Measurements from ENCODE around the gene ADIG.

Gene ADIG

GRCh38 chr20:38633577-38634093, 52.6 kb downstream of the ADIG start:
- TF ChIP-seq CTCF (IDR thresholded peaks at IDR 0.05; ENCODE audit: extremely low read depth, insufficient read depth, missing control alignments), result peak; percentile 86
- peak; percentile 84 for DNase-seq (ENCODE audit: low spot score)
- in situ Hi-C loops (cut with MboI; ENCODE audit: low pct_unique_long_range_greater_than_20kb, low sequenced_read_pairs, unreplicated experiment), result no loop called here

GRCh38 chr20:38635721-38636288, 54.8 kb downstream of the ADIG start:
- TF ChIP-seq CTCF (IDR thresholded peaks at IDR 0.05; ENCODE audit: extremely low read depth, insufficient read depth, missing control alignments), result no peak
- in situ Hi-C loops (cut with MboI; ENCODE audit: low pct_unique_long_range_greater_than_20kb, low sequenced_read_pairs, unreplicated experiment), result no loop called here
- no peak for DNase-seq (ENCODE audit: low spot score)

Data from GM13977 (cell line).